ENCODE results near the gene NUDT1.

Gene NUDT1

DNA sequence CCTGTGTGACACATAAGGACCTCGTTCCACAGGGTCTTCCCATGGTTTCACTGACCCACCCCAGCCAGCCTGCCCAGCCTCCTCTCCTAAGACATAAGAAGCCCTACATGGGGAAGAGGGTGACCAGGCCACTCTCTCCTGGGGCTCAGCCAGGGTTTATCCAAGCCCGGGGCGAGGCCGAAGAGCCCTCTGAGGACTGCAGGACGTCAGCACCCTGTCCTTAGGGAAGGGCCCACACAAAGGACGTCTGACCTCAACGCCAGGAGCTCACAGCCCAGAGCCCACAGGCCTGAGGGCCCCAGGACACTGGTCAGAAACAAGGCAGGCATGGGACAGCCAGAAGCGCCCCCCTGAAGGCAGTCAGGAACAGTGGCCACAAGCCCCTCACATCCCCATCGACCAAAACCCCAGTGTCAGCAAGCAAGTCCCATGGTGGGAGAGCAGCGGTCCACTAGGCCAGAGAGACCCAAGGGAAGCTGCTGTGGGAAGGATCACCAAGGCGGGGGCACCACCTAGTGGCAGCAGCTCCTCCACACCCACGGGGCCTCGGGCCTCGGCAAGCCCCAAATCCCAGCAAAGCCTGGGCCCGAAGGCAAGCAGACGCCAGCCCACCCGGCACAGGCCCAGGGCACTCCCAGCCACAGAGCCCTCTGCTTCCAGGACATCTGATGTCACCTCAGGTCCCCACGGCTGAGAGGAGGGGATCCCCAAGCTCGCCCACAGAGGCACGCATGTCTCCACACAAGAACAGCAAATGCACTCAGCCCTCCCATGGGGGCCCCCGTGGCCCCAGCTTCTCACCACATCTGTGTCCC lies 32.7 kb upstream of the NUDT1 start:
- no peak overlapping the region for H3K4me3 ChIP-seq (ENCODE audit: low read length)
- no peaks in the 10 kb centered on the region for H3K27me3 ChIP-seq (ENCODE audit: insufficient read depth, low read length)
- WGBS, result 78% methylated on average over 21 of the region's 21 CpGs
- no peak overlapping the region for H3K27ac ChIP-seq (ENCODE audit: low read depth, low read length)
- H3K36me3 ChIP-seq (ENCODE audit: insufficient read depth, low read length), result peaks cover 66% of the 10 kb centered on the region
- H3K9me3 ChIP-seq (ENCODE audit: insufficient read depth, low read depth, low read length), result no peaks in the 10 kb centered on the region
- no peak overlapping the region for H3K9ac ChIP-seq (ENCODE audit: low read depth, low read length)
- no peaks in the 10 kb centered on the region for H3K4me1 ChIP-seq (ENCODE audit: insufficient read depth, low read length)

DNA sequence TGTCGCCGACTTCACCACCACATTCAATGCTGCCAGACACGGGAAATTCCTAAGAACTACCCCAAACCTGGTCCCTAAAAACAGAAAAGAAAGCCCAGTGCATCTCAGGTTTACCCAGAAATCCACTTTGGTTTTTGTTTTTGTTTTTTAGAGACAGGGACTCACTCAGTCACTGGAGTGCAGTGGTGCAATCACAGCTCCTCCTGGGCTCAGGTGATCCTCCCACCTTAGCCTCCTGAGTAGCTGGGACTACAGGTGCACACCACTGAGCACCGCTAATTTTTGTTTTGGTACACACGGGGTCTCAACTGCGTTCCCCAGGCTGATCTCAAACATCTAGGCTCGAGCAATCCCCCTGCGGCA lies 32.1 kb upstream of the NUDT1 start:
- no peaks in the 10 kb centered on the region for H3K27me3 ChIP-seq (ENCODE audit: insufficient read depth, low read length)
- H3K9ac ChIP-seq (ENCODE audit: low read depth, low read length), result no peak overlapping the region
- no peaks in the 10 kb centered on the region for H3K9me3 ChIP-seq (ENCODE audit: insufficient read depth, low read depth, low read length)
- H3K27ac ChIP-seq (ENCODE audit: low read depth, low read length), result no peak overlapping the region
- no peak overlapping the region for H3K4me3 ChIP-seq (ENCODE audit: low read length)
- WGBS, result 95% methylated on average over 8 of the region's 8 CpGs
- H3K36me3 ChIP-seq (ENCODE audit: insufficient read depth, low read length), result peaks cover 70% of the 10 kb centered on the region
- no peaks in the 10 kb centered on the region for H3K4me1 ChIP-seq (ENCODE audit: insufficient read depth, low read length)

GRCh38 chr7:2210551-2211258 lies 31.3 kb upstream of the NUDT1 start:
- no peaks in the 10 kb centered on the region for H3K4me1 ChIP-seq (ENCODE audit: insufficient read depth, low read length)
- no peaks in the 10 kb centered on the region for H3K27me3 ChIP-seq (ENCODE audit: insufficient read depth, low read length)
- H3K4me3 ChIP-seq (ENCODE audit: low read length), result no peak overlapping the region
- H3K9ac ChIP-seq (ENCODE audit: low read depth, low read length), result no peak overlapping the region
- H3K9me3 ChIP-seq (ENCODE audit: insufficient read depth, low read depth, low read length), result no peaks in the 10 kb centered on the region
- 93% methylated on average over 30 of the region's 30 CpGs for WGBS
- peaks cover 75% of the 10 kb centered on the region for H3K36me3 ChIP-seq (ENCODE audit: insufficient read depth, low read length)
- H3K27ac ChIP-seq (ENCODE audit: low read depth, low read length), result no peak overlapping the region

- 94% methylated on average over 15 of the region's 15 CpGs for WGBS
These were observed 30.7 kb upstream of the NUDT1 start for GRCh38 chr7:2211259-2211880.

GRCh38 chr7:2211926-2212325 lies 30.1 kb upstream of the NUDT1 start:
- 97% methylated on average over 13 of the region's 13 CpGs for WGBS
- H3K4me3 ChIP-seq (ENCODE audit: low read length), result no peak overlapping the region
- H3K36me3 ChIP-seq (ENCODE audit: insufficient read depth, low read length), result peaks cover 80% of the 10 kb centered on the region
- no peaks in the 10 kb centered on the region for H3K9me3 ChIP-seq (ENCODE audit: insufficient read depth, low read depth, low read length)
- H3K27ac ChIP-seq (ENCODE audit: low read depth, low read length), result no peak overlapping the region
- H3K27me3 ChIP-seq (ENCODE audit: insufficient read depth, low read length), result no peaks in the 10 kb centered on the region
- no peak overlapping the region for H3K9ac ChIP-seq (ENCODE audit: low read depth, low read length)
- no peaks in the 10 kb centered on the region for H3K4me1 ChIP-seq (ENCODE audit: insufficient read depth, low read length)

More at GRCh38 chr7:2211259-2211880, 30.7 kb upstream of the NUDT1 start:
- Histone ChIP-seq H3K27me3 (ENCODE audit: insufficient read depth, low read length) (no peaks in the 10 kb centered on the region), H3K36me3 (ENCODE audit: insufficient read depth, low read length) (peaks cover 77% of the 10 kb centered on the region), H3K4me1 (ENCODE audit: insufficient read depth, low read length) (no peaks in the 10 kb centered on the region), H3K9ac (ENCODE audit: low read depth, low read length) (no peak overlapping the region), H3K4me3 (ENCODE audit: low read length) (no peak overlapping the region), H3K9me3 (ENCODE audit: insufficient read depth, low read depth, low read length) (no peaks in the 10 kb centered on the region), H3K27ac (ENCODE audit: low read depth, low read length) (no peak overlapping the region)

- no peaks in the 10 kb centered on the region for H3K27me3 ChIP-seq (ENCODE audit: insufficient read depth, low read length)
- H3K36me3 ChIP-seq (ENCODE audit: insufficient read depth, low read length), result peaks cover 80% of the 10 kb centered on the region
- no peaks in the 10 kb centered on the region for H3K9me3 ChIP-seq (ENCODE audit: insufficient read depth, low read depth, low read length)
- no peak overlapping the region for H3K4me3 ChIP-seq (ENCODE audit: low read length)
- H3K4me1 ChIP-seq (ENCODE audit: insufficient read depth, low read length), result no peaks in the 10 kb centered on the region
- 96% methylated on average over 10 of the region's 10 CpGs for WGBS
- H3K9ac ChIP-seq (ENCODE audit: low read depth, low read length), result no peak overlapping the region
- H3K27ac ChIP-seq (ENCODE audit: low read depth, low read length), result no peak overlapping the region
These were observed 29.1 kb upstream of the NUDT1 start for GRCh38 chr7:2212906-2213305.

DNA sequence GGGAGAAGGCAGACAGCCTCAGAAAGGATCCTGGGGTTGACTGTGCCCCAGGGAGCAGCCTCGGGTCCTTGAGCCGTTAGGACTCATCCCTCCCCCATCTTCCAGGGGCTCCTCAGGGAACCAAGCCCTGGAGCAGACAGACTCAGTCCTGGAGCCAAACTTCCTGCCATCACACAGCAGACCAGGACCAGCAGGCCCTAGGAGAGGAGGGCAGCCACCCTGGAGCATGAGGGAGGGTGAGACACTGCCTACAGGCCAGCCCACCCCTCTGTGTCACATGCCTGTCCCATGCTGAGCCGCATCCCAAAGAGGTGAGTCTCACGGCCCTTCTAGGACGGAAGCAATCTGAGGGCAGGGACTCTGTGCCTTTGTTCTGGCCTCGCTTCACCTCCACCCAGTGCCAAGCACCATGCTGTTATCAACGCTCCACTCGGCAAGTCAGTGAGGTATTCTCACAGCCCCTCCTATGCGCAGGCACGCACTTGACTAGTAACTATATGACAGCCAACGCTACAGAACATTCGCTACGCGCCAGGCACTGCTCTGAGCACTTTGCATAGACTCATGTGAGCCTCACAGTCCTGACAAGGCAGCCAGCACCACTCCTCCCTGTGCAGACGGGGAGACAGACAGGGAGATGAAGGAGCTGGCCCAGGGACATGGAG lies 28.3 kb upstream of the NUDT1 start:
- H3K27ac ChIP-seq (ENCODE audit: low read depth, low read length), result no peak overlapping the region
- no peak overlapping the region for H3K9ac ChIP-seq (ENCODE audit: low read depth, low read length)
- no peak overlapping the region for H3K4me3 ChIP-seq (ENCODE audit: low read length)
- peaks cover 78% of the 10 kb centered on the region for H3K36me3 ChIP-seq (ENCODE audit: insufficient read depth, low read length)
- H3K27me3 ChIP-seq (ENCODE audit: insufficient read depth, low read length), result no peaks in the 10 kb centered on the region
- 87% methylated on average over 15 of the region's 15 CpGs for WGBS
- no peaks in the 10 kb centered on the region for H3K4me1 ChIP-seq (ENCODE audit: insufficient read depth, low read length)
- no peaks in the 10 kb centered on the region for H3K9me3 ChIP-seq (ENCODE audit: insufficient read depth, low read depth, low read length)

- no peaks in the 10 kb centered on the region for H3K9me3 ChIP-seq (ENCODE audit: insufficient read depth, low read depth, low read length)
- H3K4me1 ChIP-seq (ENCODE audit: insufficient read depth, low read length), result no peaks in the 10 kb centered on the region
- no peak overlapping the region for H3K9ac ChIP-seq (ENCODE audit: low read depth, low read length)
- no peak overlapping the region for H3K27ac ChIP-seq (ENCODE audit: low read depth, low read length)
- H3K36me3 ChIP-seq (ENCODE audit: insufficient read depth, low read length), result peaks cover 78% of the 10 kb centered on the region
- H3K4me3 ChIP-seq (ENCODE audit: low read length), result no peak overlapping the region
- H3K27me3 ChIP-seq (ENCODE audit: insufficient read depth, low read length), result no peaks in the 10 kb centered on the region
- WGBS, result 96% methylated on average over 9 of the region's 9 CpGs
These were observed 27.4 kb upstream of the NUDT1 start for GRCh38 chr7:2214636-2215035.

DNA sequence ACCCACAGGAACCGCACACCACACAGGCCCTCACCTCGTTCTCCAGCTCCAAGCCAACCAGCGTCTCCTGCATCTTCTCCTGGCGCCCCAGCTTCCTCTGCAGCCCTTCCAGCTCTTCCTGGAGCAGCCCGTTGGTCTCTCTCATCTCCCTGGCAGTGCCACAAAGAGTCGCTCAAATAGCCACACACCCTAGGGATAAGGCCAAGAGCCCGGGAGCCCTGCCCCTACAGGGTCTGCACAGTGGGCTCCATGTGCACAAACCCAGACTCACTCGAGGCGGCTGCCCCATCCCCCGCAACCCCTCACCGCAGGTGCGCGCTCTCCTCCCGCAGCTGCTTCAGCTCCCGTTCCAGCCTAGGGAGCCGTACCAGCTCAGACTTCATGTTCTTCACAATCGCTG lies 26.2 kb upstream of the NUDT1 start:
- H3K9me3 ChIP-seq (ENCODE audit: insufficient read depth, low read depth, low read length), result no peaks in the 10 kb centered on the region
- 95% methylated on average over 17 of the region's 17 CpGs for WGBS
- H3K4me3 ChIP-seq (ENCODE audit: low read length), result no peak overlapping the region
- H3K4me1 ChIP-seq (ENCODE audit: insufficient read depth, low read length), result no peaks in the 10 kb centered on the region
- no peak overlapping the region for H3K9ac ChIP-seq (ENCODE audit: low read depth, low read length)
- peaks cover 88% of the 10 kb centered on the region for H3K36me3 ChIP-seq (ENCODE audit: insufficient read depth, low read length)
- H3K27ac ChIP-seq (ENCODE audit: low read depth, low read length), result no peak overlapping the region
- no peaks in the 10 kb centered on the region for H3K27me3 ChIP-seq (ENCODE audit: insufficient read depth, low read length)

GRCh38 chr7:2217206-2217605 lies 24.8 kb upstream of the NUDT1 start:
- Histone ChIP-seq H3K27ac (ENCODE audit: low read depth, low read length) (no peak overlapping the region), H3K27me3 (ENCODE audit: insufficient read depth, low read length) (no peaks in the 10 kb centered on the region)
- WGBS, result 91% methylated on average over 10 of the region's 10 CpGs

More at GRCh38 chr7:2217206-2217605, 24.8 kb upstream of the NUDT1 start:
- H3K9me3 ChIP-seq (ENCODE audit: insufficient read depth, low read depth, low read length), result no peaks in the 10 kb centered on the region
- peaks cover 83% of the 10 kb centered on the region for H3K36me3 ChIP-seq (ENCODE audit: insufficient read depth, low read length)
- H3K4me1 ChIP-seq (ENCODE audit: insufficient read depth, low read length), result no peaks in the 10 kb centered on the region
- H3K4me3 ChIP-seq (ENCODE audit: low read length), result no peak overlapping the region
- no peak overlapping the region for H3K9ac ChIP-seq (ENCODE audit: low read depth, low read length)
